Inflammatory macrophage treated with lipopolysaccharide for 1 hour (primary cell): ENCODE measurements around the gene DBNDD1.

Experiments used
- DNase-seq, 2 donors: peaks; one replicate each; pipeline ENCODE4 v3.0.0-alpha.2; 2020 to 2022

The DBNDD1 gene

DNA sequence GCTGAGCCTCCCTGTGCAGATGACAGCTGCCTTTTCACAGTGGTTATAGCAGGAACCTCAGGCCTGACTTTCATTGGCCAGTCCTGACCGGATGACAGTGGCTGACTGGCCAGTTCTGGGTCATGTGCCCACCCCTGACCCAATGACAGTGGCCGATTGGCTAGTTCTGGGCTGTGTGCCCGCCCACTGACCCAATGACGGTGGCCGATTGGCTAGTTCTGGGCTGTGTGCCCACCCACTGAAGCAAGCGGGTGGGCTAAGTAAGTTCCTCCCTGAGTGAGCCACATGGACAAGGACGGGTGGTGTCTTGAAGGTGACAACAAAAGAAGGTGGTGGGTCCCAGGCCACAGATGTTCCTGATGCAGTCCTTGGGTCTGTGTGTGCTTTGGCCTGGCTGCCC, 61.2 kb downstream of the DBNDD1 start:
- DNase-seq = peak; percentile 86 to 89

DNA sequence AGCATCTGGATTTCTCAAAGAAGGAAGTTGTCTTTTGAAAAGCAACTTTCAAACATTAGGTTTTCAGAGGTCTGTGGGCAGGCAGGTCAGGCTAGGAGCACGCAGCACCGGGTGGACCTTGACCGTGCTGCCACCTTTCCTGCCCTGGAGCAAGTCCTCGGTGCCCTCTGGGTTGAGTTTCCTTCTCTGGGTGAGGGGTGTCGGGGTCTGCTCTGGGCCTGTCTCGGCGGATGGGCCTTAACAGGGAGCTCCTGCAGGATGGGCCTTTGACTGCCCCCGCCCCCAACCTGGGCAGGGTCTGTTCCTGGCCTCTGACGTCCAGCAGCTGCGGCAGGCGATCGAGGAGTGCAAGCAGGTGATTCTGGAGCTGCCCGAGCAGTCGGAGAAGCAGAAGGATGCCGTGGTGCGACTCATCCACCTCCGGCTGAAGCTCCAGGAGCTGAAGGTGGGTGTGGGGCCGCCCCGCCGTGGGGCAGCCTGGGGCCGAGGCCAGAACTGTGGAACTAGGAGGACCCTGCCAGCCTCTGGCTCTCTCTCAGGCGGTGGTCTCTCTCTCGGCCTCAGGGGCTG, 62.0 kb downstream of the DBNDD1 start:
- DNase-seq = no peak

DNA sequence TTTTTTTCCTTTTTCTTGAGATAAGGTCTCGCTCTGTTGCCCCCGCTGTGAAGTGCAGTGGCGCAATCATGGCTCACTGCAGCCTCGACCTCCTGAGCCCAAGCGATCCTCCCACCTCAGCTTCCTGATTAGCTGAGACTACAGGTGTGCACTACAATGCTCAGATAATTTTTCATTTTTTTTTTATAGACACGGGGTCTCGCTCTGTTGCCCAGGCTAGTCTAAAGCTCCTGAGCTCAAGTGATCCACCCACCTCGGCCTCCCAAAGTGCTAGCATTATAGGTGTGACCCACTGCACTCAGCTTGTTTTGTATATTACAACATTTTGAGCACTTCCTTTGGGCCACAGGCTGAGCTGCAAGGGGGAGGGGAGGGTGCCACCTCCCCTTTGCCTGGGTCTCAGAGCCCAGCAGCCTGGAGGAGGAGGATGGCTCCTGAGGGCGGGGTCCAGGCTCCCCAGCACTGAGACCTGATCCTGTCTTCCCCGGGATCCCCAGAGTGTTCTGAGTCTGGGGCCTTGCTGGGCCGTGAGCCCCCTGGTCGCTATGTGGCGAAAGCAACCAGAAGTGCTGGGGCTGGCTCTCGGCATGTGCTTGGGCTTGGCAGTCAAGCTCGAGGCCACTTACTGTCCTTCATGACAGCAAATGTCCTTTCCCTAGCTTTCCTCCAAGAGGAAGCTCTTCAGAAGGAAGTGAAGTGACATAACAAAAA, 62.6 kb downstream of the DBNDD1 start:
- peak; percentile 68 to 78 for DNase-seq

DNA sequence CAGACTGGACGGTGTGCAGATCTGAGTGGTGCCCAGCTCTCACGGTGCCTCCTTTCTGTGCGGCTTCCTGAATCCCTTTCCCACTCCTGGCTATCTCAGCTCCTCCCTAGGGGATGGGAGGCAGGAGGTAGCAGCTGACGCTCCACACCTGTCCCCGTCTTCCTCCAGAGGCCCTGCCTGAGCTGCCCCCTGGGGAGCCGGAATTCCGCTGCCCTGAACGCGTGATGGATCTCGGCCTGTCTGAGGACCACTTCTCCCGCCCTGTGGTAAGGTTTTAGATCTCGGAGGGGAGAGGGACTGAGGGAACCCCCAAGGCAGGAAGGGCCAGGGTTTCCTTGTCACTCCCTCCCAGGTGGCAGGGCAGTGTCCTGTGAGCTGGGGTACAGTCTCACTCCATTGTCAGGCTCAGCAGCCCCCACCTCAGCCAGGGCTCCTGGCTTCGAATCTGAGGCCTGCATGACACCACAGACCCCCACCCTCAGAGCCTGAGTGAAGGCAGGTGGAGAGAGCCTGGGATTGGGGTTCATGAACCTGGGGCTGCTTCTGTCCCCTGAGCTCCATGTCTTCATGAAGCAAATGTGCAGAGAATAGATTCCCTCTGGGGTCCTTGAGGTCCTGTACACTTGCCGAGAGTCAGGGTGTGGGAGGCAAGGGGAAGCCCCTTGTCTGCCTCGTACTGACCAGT, 64.1 kb downstream of the DBNDD1 start:
- DNase-seq = no peak
